SIG-M5 treated with dmso at 0.1 percent for 504 hours (cell line): ENCODE data around the gene LRIG1.

Source experiments
- DNase-seq: peaks from one replicate; lab custom pipeline; 2025; ENCODE audit not compliant: unreplicated experiment; lab: John Stamatoyannopoulos, UW

The LRIG1 gene

DNA sequence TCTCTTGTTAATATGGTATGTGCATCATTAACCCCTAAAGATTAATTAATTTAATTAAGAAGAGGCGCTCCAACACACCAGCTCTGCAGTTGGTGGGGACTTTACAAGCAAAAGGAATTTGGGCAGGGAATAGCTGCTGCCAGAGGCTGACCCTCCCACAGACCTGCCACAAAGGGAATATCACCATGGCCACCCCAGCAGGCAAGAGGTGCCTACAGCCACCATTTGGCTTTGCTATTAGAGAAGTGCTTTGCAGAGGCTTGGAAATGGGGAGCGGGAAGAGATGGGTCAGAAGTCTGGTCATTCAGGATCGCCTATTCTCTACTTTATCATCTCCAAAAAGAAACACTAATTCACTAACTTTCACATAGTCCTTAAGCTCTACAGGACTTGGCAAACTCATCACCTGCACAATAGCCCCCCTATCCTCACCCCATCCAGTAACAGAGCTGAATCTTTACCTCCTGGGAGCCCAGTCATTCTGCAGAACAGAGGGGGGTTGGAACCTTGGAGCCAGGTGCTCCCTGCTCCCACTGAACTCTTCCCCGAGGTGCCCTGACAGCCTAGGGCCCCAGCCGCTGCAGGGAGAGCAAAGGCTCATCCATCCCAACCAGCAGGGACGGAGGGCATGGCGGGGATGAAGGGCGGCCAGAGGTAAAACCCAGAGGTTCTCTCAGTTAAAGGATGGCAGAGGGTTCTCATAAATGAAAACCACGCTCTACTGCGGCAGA is 29.7 kb downstream of the LRIG1 start:
- DNase-seq = no peak

DNA sequence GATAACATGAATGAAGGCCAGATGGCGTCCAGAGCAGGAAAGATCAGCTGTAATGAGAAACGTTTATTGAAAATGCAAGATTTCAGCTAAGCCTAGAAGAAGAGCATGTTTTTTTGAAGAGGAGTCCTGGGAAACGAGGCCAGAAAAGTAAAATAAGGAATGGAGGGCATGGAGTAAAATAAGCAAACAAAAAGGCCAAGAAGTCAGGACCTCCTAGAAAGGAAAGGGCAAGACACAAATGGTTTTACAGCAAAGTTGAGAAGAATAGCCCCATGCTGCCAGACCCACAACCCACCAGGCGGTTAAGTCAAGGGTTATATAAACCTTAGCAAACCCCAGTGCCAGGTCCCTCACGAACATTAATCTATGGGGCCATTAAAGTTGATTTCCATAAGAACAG is 30.5 kb downstream of the LRIG1 start:
- DNase-seq = no peak

DNA sequence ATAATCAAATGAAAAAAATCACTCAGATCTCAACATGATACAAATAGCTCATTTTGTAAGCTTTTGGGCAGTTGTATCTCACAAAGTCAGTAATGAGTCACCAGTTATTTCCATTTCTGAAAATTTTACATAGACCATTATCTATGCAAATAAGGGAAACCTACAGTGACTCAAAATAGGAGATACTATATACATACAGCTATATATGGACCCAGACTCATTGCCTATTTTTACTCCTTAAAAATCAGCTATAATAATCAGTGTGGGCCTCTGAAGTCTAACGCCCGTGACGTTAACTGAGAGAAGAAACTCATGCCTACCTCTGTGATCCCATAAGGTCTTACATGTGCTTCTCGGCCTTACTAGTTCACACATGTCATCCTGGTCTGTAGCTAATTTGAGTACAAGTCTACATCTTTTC is 31.6 kb downstream of the LRIG1 start:
- no peak for DNase-seq

GRCh38 chr3:66467996-66468735 is 32.7 kb downstream of the LRIG1 start:
- no peak for DNase-seq

GRCh38 chr3:66466606-66467270 is 34.1 kb downstream of the LRIG1 start:
- no peak for DNase-seq

DNA sequence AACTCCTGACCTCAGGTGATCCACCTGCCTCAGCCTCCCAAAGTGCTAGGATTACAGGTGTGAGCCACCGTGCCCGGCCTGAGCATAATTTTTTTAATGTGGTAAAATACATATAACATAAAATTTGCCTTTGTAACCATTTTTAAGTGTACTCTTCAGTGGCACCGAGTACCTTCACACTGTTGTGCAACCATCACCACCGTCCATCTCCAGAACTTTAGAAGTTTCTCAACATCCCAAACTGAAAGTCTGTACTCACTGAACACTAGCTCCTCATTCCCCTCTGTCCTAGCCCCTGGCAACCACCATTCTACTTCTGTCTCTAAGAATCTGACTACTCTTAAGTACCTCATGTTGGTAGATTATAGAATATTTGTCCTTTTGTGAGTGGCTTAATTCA is 35.2 kb downstream of the LRIG1 start:
- no peak for DNase-seq

DNA sequence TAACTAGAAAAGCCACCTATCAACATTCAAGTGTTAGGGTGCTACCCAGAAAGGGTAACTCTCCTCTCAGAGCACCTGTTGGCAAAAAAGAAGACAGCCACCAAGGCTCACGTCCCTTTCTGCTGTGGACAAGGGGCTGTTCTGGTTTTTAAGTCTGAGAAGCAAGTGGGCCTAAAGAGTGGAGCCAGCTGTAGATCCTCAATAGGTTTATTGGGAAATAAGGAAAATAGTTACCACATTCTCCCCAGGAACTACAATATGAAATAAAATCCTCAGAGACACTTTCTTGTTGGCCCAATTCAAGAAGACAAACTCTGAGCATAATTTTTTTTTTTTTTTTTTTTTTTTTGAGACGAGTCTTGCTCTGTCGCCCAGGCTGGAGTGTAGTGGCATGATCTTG is 35.8 kb downstream of the LRIG1 start:
- DNase-seq = no peak

DNA sequence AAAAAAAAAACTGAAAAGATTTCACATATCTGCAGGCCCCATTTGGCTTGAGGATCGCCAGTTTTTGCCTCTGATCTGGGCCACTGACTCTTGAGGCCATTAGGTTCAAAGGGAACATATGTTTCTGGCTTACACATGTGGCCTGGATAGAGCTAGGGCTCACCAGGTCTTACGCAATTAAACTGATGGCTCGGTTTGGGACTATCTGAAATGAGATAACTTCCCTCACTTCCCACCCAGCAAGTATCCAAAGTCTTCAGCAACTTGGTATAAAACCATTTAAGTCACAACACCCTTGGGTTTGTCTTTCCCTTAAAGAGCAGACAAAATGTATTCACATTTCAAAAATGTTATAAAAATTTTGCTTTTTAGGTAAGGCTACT is 36.3 kb downstream of the LRIG1 start:
- DNase-seq = peak; percentile 23

DNA sequence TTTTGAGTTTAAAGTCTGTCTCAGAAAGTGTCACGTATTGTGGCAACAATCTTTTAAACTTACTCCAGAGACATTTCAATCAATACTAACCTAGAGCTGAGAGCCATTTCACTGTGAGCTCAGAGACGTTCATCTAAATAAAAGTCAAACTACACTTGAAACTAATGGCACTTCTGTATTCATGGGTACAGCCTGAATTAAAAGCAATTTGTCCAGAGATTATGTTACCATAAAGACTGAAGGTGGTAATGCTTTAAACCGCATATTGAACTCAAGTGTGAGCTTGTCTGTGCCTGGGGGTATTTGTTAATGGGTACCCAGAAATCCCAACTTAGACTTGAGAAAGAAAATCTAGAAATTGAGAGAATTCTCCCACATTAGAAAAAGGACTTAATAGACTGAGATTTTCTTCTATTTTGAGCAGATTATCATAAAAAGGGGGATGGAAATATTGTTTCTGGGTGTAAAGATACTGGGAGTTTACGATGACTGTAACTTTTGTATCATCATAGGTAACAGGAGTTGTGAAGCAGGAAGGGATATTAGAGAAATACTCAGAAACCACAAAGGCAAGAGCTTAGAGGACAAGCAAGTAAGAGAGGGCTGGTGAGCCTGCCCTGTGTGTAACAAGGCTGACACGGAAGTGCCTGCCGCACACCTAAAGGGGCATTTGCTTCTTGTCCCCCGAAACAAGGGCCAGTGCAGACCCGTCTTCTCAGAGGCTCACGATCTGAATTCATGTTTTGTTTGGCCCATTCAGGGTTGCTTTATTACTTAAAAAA is 36.9 kb downstream of the LRIG1 start:
- no peak for DNase-seq

DNA sequence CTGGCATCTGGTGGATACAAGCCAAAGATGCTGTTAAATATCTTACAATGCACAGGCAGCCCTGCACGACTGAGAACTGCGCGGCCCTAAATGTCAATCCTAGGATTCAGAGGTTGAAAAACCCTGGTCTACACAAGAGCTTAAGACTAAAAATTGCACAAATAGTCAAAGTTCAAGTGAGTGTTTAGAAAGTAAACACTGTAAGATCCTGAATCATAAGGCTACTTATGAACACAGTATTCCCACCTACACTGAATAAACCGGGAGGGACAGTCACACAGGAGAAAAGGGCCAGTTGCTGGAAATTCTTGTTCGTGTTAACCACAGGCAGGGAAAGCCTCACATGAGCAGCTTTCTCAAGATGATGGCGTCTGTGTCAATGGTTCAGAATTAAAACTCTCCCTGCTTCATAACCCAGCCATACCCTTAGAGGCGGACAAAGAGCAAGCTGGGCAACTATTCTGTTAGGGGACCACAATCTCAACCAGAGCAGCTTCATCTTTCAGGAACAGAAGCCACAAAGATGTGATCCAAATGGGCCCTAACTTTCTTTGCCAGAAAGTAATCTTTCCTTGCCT is 37.7 kb downstream of the LRIG1 start:
- no peak for DNase-seq

DNA sequence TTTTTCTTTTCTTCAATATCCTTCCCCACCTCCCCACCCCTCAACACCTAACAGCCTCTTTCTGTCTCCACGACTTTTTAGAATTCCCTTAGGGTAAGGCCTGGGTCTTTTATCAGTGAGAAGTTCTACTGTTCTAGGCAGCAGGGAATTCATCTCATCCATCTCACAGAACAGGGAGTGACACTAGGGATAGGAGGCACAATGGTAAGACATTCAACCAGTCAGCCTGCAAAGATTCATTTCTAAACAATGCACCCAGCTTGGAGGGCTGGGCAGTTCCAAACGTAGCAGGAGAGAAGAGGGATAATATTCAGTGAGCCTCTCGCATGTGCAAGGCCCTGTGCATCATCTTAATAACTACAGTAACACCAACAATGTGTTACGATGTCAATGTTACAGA is 43.6 kb downstream of the LRIG1 start:
- no peak for DNase-seq

- no peak for DNase-seq
Observed at GRCh38 chr3:66456711-66457173, 44.1 kb downstream of the LRIG1 start.

DNA sequence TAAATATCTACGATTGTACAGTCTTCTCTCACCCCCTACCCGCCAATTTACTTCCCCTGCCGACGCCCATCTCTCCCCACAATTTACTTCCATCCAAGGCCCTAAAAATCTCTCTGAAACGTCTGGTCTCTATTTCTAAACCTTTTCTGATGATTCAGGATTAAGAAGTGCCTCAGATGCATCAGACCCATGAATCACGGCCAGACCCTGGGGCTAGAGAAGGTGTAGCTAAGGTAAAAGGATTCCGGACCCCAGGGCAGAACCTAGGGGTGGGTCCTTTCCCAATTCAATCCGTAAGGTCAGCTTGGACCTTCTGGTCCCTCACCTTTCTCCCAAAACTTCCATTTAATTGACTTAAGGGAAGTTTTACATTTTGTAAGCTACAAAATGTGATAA is 46.4 kb downstream of the LRIG1 start:
- no peak for DNase-seq

DNA sequence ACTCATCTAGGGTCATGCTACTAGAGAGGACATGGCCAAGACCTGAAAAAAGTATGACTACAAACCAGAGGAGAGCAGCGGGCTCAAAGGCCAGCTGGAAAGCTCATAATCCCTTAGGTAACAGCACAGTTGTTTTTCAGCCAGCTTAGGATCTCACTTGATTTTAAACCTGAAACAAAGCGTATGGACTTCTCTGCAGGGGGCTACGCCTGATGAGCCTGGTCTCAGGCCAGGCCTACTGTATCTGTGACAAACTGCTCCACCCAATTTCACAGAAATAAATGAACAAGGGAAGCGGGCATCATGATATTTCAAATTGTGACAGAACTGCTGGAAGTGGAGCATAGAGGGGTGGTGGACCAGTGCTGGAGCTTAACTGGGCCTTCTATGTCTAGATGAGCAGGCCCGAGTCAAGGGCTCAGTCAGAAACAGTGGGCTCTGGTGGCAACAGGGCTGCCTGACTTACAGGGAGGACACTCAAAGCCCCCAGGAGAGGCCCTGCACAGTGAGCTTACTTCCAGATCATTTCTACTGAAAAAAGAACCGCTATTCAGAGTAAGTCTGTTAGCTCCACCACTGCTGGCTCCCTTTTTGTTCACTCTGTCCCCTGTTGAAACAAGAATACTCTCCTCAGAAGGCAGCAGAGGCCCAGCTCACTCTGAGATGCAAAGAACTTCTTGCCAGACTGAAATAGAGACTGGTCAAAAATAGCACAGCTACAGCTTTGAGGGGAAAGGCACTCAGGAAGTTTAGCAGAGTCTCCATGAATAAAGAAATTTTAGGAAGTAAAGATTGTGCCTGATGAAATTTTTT is 47.0 kb downstream of the LRIG1 start:
- no peak for DNase-seq

- DNase-seq = no peak
Observed at GRCh38 chr3:66452303-66453011, 48.4 kb downstream of the LRIG1 start.

- DNase-seq = no peak
Observed at GRCh38 chr3:66451766-66452165, 49.1 kb downstream of the LRIG1 start.

GRCh38 chr3:66450390-66451022 is 50.3 kb downstream of the LRIG1 start:
- DNase-seq = no peak

GRCh38 chr3:66449411-66449974 is 51.3 kb downstream of the LRIG1 start:
- DNase-seq = no peak
